GM12801 (cell line): ENCODE data around the gene ERCC8.

Experiments
- TF ChIP-seq, protein P1 (sequence below): IDR thresholded peaks from one replicate; pipeline ENCODE4 v1.5.1; 2011; ENCODE audit warnings: control low read depth; ENCODE audit not compliant: insufficient read length; ENCODE audit errors: extremely low read depth

Gene ERCC8

DNA sequence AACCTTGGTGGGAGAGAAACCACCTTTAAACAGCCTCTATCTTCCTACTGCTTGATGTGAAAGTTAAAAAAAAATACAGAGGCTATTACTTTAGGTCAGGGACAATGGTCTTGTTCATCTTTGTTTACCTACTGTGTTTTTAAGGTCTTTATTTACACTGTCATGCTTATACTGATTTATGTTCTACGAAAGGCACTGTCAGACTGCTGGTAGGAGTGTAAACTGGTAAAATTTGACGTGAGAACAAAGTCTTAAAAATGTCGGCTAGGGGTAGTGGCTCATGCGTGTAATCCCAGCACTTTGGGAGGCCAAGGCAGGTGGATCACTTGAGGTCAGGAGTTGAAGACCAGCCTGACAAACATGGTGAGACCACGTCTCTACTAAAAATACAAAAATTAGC, 58.7 kb downstream of the ERCC8 start:
- TF ChIP-seq, protein P1, sequence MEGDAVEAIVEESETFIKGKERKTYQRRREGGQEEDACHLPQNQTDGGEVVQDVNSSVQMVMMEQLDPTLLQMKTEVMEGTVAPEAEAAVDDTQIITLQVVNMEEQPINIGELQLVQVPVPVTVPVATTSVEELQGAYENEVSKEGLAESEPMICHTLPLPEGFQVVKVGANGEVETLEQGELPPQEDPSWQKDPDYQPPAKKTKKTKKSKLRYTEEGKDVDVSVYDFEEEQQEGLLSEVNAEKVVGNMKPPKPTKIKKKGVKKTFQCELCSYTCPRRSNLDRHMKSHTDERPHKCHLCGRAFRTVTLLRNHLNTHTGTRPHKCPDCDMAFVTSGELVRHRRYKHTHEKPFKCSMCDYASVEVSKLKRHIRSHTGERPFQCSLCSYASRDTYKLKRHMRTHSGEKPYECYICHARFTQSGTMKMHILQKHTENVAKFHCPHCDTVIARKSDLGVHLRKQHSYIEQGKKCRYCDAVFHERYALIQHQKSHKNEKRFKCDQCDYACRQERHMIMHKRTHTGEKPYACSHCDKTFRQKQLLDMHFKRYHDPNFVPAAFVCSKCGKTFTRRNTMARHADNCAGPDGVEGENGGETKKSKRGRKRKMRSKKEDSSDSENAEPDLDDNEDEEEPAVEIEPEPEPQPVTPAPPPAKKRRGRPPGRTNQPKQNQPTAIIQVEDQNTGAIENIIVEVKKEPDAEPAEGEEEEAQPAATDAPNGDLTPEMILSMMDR = no peak

DNA sequence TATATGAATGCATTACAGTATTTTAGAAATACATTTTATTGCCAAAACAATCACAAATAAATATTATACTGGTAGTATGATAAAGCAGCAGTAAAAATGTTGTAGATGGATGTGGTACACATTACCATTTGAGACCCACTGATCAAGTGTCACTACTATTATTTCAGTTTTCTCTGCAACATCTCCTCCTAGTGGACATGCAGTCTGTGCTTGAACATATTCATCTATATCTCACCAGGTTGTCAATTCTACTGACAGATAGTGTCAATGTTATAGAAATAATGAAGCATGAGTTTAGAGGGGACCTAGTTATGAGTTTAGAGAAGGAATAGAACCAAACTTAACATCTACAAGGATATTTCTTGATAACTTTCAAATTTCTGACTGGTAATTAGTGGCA, 61.6 kb downstream of the ERCC8 start:
- TF ChIP-seq, protein P1 = no peak

DNA sequence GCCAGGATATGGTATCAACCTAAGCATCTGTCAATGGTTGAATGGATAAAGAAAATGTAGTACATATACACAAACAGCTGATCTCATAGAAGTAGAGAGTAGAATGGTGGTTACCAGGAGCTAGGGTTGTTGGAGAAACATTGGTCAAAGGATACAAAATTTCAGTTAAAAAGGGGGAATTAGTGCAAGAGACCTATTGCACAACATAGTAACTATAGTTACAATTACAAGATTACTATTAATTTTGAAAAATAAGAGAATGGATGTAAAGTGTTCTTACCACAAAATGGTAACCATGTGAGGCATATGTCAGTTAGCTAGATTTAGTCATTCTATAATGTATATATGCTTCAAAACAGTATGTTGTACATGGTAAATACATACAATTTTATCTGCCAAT, 72.0 kb downstream of the ERCC8 start:
- TF ChIP-seq, protein P1 = no peak

DNA sequence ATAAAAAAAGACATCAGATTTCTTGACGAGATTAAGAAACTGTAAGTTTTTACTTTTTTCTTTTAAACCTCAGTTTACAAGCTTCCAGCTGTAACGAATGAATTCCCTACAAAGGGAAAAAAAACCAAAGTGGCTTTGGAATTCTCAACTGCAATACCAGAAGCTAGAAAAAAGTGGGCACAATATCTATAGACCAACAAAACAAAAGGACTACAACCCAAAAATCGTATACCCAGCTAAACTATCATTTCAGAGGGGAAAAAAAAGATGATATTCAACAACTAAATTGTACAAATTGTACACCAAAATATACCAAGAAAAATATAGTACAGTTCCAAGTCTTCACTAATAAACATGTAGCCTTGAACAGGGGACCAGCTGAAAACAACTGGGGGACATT, 74.0 kb downstream of the ERCC8 start:
- TF ChIP-seq, protein P1 = no peak

DNA sequence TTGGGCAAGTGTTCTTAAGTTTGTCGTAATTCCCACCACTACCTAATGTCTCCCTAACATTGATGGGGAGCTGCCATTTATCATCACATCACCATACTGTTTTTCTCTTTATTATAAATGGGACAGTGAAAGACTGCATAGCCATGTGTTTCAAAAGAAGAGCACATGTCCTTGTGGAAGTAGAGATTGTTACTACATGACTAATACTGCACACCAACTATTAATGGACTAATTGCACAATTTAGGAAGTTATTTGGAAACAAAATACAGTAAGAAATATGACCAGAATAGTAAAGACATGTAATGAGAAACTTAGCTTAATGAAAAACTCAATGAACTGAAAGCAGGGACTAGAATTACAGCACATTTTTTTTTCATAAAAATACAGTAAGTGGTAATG, 88.8 kb downstream of the ERCC8 start:
- TF ChIP-seq, protein P1 = no peak

DNA sequence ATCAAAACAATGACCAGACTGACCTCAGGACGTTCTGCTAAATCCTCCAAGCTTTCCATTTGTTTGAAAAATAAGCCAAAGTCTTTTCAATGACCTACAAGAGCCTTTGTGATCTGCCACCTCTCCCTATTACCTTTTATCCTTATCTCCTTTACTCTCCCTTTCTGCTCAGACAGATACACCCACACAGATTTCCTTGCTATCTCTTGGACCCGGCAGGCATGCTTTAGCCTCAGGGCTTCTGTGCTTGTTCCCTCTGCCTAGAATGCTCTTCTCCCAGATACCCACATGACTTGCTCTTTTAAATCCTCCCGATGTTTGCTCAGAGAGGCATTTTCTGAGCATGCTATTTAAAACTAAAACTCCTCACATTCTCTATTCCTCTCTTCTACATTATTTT, 91.9 kb downstream of the ERCC8 start:
- TF ChIP-seq, protein P1 = no peak

DNA sequence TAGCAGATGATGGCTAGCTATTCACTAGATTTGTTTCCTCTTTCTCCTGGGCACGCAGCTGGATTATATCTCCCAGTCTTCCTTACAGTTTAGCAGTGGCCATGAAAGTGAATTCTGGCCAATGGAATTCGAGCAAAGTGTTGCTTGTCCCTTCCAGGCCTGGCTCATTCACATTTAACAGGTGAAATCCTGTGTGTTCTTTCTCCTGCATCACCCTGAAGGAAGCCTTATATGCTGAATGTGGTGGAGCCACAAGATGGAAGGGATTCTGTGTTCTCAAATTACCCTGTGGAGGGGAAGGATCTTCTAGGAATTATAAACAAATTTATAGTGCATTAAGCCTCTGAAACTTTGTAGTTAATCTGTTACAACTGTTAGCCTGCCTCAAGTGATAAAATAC, 92.6 kb downstream of the ERCC8 start:
- TF ChIP-seq, protein P1 = no peak

DNA sequence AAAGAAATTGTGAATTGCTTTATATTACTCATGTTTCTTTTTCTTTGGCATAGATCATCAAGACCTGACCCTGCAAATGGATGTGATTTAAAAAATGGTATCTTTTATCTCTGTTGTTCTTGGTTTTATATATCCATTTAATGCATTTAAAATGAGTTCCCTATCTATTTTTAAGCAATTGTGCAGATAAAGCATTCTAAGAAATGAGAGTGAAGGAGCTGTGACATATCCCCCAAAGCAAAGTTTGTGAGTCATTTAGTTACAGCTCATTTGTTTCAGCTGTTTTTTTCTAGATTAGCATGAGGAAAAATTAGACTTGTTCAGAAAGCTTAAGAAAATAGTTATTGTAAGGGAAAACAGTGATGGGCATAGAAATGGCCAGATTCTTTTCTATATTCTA, 93.2 kb downstream of the ERCC8 start:
- TF ChIP-seq, protein P1 = no peak
